ENCODE data around the gene NELFA.

GRCh38 chr4:1987296-1987695 is 21.5 kb downstream of the NELFA start:
- TF ChIP-seq REST (IDR thresholded peaks at IDR 0.05; ENCODE audit: low read depth, low read length) (no peak), CTCF (IDR thresholded peaks at IDR 0.05 in 2 of 3, conservative IDR thresholded peaks at IDR 0.05 in 1 of 3; ENCODE audit: control insufficient read depth in 2 of 3, extremely low read depth in 1 of 3, insufficient read depth in 1 of 3, low read depth in 3 of 3, low read length in 3 of 3) (no peak), SUZ12 (IDR thresholded peaks at IDR 0.05; ENCODE audit: unreplicated experiment) (no peak), NFIC (IDR thresholded peaks at IDR 0.05; ENCODE audit: low read depth, low read length) (no peak), SP1 (IDR thresholded peaks at IDR 0.05; ENCODE audit: low read depth, low read length) (no peak), E2F4 (IDR thresholded peaks at IDR 0.05; ENCODE audit: low read depth, low read length) (no peak), ZNF592 (IDR thresholded peaks at IDR 0.05) (no peak), ASH2L (IDR thresholded peaks at IDR 0.05; ENCODE audit: borderline replicate concordance, low read depth) (no peak), HSF1 (IDR thresholded peaks at IDR 0.05; ENCODE audit: low read depth, low read length) (no peak), HDGF (IDR thresholded peaks at IDR 0.05) (no peak), EZH2 (IDR thresholded peaks at IDR 0.05; ENCODE audit: borderline replicate concordance, control insufficient read depth, low read depth, low read length) (no peak), NR2C2 (IDR thresholded peaks at IDR 0.05; ENCODE audit: borderline replicate concordance, control insufficient read depth, insufficient read length, low read depth) (no peak), EP300 (IDR thresholded peaks at IDR 0.05; ENCODE audit: borderline replicate concordance in 1 of 2, control insufficient read depth in 1 of 2, low read depth in 2 of 2, low read length in 2 of 2) (no peak)

All from GM12878 (cell line).